ENCODE measurements around the gene CTNND2. TPM values are rescaled to one million over a fixed set of nuclear protein-coding genes. Genes with fewer than 3 reads are reported as not detected.

Gene CTNND2
- total RNA-seq, 1 experiment from 2014 or later = not detected

DNA sequence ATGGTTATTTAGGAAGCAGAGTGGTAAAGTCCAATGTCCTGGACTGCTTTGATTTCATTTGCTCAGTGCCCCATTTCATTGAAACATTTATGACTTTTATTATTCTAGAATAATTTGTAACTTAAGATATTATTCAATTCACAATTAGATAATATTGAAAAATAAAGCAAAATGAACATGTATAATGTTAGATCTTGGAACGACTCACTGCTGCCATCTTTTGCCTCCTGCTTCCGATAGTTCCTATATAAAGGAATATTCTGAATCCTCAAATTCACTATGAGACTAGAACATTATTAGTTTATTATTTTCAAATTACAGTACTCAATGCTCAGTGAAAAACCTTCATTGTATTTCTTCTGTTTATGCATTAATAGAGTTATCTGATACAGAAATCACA, 2.3 kb upstream of the CTNND2 start:
- H3K4me1 ChIP-seq (ENCODE audit: insufficient read depth, low read length, poor library complexity, severe bottlenecking) = no peaks in the 10 kb centered on the region
- peaks cover 34% of the 10 kb centered on the region for H3K27me3 ChIP-seq (replicated peaks; ENCODE audit: insufficient read depth, low read depth, low read length, poor library complexity)
- no peak overlapping the region for H3K4me3 ChIP-seq (ENCODE audit: low read depth, low read length, poor library complexity, severe bottlenecking)
- ChIA-PET CTCF (no interaction called here), POLR2A (ENCODE audit: low non-redundant PET) (no interaction called here)
- TF ChIP-seq CTCF (conservative IDR thresholded peaks at IDR 0.05; ENCODE audit: low read depth, low read length) (no peak), EZH2 (IDR thresholded peaks at IDR 0.05; ENCODE audit: borderline replicate concordance, low read depth, low read length, poor library complexity, severe bottlenecking) (no peak)
- H3K36me3 ChIP-seq (ENCODE audit: insufficient read depth, low read length, poor library complexity, severe bottlenecking) = no peaks in the 10 kb centered on the region
- no peak overlapping the region for H3K27ac ChIP-seq (ENCODE audit: low read depth, low read length, poor library complexity, severe bottlenecking)
- H3K9me3 ChIP-seq (ENCODE audit: low read depth, low read length, poor library complexity, severe bottlenecking) = no peaks in the 10 kb centered on the region
- DNase-seq (ENCODE audit: low spot score) = no peak
- BruUV-seq (replicated peaks) = no TSS peak
- intact Hi-C loops (cut with micrococcal nuclease; ENCODE audit: unreplicated experiment) = no loop called here

DNA sequence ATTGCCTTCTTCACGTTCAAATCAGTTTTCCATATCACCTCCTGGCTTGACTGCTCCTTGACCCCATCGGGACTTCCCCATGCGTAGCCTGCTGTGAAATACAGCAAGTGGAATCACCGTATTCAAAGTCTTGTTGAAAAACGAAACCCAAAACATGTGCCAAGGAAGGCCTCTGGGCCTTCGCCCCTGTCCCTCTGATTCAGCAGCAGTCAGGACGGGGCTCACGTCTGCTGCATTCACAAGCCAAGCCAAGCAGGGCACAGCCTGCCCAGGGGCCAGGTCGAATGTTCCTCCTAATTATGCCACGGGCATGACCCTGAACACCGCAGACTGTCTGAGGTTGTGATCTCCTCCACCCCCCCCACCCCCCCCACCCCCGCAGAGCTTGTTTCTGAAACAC, 960 bp upstream of the CTNND2 start:
- Histone ChIP-seq H3K4me1 (ENCODE audit: insufficient read depth, low read length, poor library complexity, severe bottlenecking) (no peaks in the 10 kb centered on the region), H3K4me3 (ENCODE audit: low read depth, low read length, poor library complexity, severe bottlenecking) (no peak overlapping the region), H3K9me3 (ENCODE audit: low read depth, low read length, poor library complexity, severe bottlenecking) (no peaks in the 10 kb centered on the region), H3K36me3 (ENCODE audit: insufficient read depth, low read length, poor library complexity, severe bottlenecking) (no peaks in the 10 kb centered on the region), H3K27me3 (replicated peaks; ENCODE audit: insufficient read depth, low read depth, low read length, poor library complexity) (peaks cover 37% of the 10 kb centered on the region), H3K27ac (ENCODE audit: low read depth, low read length, poor library complexity, severe bottlenecking) (no peak overlapping the region)
- no TSS peak for BruUV-seq (replicated peaks)
- ChIA-PET POLR2A (ENCODE audit: low non-redundant PET) (no interaction called here), CTCF (no interaction called here)
- no peak for DNase-seq (ENCODE audit: low spot score)
- TF ChIP-seq CTCF (conservative IDR thresholded peaks at IDR 0.05; ENCODE audit: low read depth, low read length) (no peak), EZH2 (IDR thresholded peaks at IDR 0.05; ENCODE audit: borderline replicate concordance, low read depth, low read length, poor library complexity, severe bottlenecking) (no peak)
- intact Hi-C loops (cut with micrococcal nuclease; ENCODE audit: unreplicated experiment) = no loop called here

- Histone ChIP-seq H3K4me3 (ENCODE audit: low read depth, low read length, poor library complexity, severe bottlenecking) (no peak overlapping the region), H3K27ac (ENCODE audit: low read depth, low read length, poor library complexity, severe bottlenecking) (no peak overlapping the region), H3K36me3 (ENCODE audit: insufficient read depth, low read length, poor library complexity, severe bottlenecking) (no peaks in the 10 kb centered on the region), H3K4me1 (ENCODE audit: insufficient read depth, low read length, poor library complexity, severe bottlenecking) (no peaks in the 10 kb centered on the region), H3K9me3 (ENCODE audit: low read depth, low read length, poor library complexity, severe bottlenecking) (no peaks in the 10 kb centered on the region), H3K27me3 (replicated peaks; ENCODE audit: insufficient read depth, low read depth, low read length, poor library complexity) (peaks cover 37% of the 10 kb centered on the region)
- DNase-seq (ENCODE audit: low spot score) = peak; percentile 35
- TF ChIP-seq EZH2 (IDR thresholded peaks at IDR 0.05; ENCODE audit: borderline replicate concordance, low read depth, low read length, poor library complexity, severe bottlenecking) (peak; percentile 66), CTCF (conservative IDR thresholded peaks at IDR 0.05; ENCODE audit: low read depth, low read length) (no peak)
- ChIA-PET CTCF (no interaction called here), POLR2A (ENCODE audit: low non-redundant PET) (no interaction called here)
- no TSS peak for BruUV-seq (replicated peaks)
- intact Hi-C loops (cut with micrococcal nuclease; ENCODE audit: unreplicated experiment) = no loop called here
Measured at GRCh38 chr5:11903614-11904264, 507 bp downstream of the CTNND2 start.

All from A673 (cell line).